SK-N-SH (cell line): Measurements from ENCODE around the gene PHF8.

Experiments
- EZH2phosphoT487 ChIP-seq: fragments of 200-600 bp; sonication (generic); IDR thresholded peaks from 2 replicates; pipeline ENCODE4 v1.6.1; 2017; ENCODE audit warnings: low read depth, mixed run types, mild to moderate bottlenecking, antibody characterized with exemption, moderate library complexity, borderline replicate concordance
- POLR2AphosphoS5 ChIP-seq: IDR thresholded peaks from 2 replicates; pipeline ENCODE4 v1.6.1; 2012; ENCODE audit warnings: low read depth, low read length
- SIN3A ChIP-seq: IDR thresholded peaks from 2 replicates; pipeline ENCODE4 v1.6.1; 2012; ENCODE audit warnings: low read depth, mild to moderate bottlenecking, low read length, moderate library complexity, borderline replicate concordance
- YY1 ChIP-seq: IDR thresholded peaks from 2 replicates; pipeline ENCODE4 v1.4.0; 2012; ENCODE audit warnings: low read depth, mild to moderate bottlenecking
- TF ChIP-seq, protein P1 (sequence below): fragments of 200-600 bp; sonication (generic); IDR thresholded peaks from 2 replicates; pipeline ENCODE4 v1.6.1; 2017; ENCODE audit warnings: antibody characterized with exemption, mild to moderate bottlenecking, moderate library complexity
- TF ChIP-seq, protein P2 (sequence below): fragments of 150-350 bp; IDR thresholded peaks from 2 replicates; pipeline ENCODE4 v1.6.1; 2017; ENCODE audit warnings: antibody characterized with exemption, low read length, low read depth, borderline replicate concordance

DNA sequence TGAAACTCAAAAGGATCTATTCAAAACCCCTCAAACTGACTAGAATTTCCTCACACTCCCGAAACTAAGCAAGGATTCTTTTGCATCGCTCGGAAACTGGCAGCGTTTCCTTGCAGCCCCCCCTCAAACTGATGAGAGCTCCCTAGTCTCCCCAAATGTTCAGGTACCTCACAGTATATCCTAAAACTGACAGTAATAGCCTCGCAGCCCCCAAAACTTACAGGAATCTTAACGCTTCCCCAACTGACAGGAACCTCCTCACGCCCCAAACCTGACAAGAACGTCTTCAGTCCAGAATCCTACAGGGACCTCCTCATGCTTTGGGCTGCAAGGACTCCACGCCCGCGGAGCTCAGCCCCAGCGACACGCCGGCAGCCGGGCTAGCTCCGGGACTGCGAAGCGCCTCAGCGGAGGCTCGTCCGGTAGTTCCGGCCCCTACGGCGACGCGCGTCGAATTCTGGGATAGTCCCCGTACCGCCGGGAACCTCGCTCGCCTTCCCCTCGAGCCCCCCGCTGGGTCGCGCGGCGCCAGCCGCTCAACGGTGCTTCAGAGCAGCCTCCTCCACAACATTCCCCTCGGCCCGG is 640 bp downstream of the PHF8 start:
- TF ChIP-seq EZH2phosphoT487 (no peak), POLR2AphosphoS5 (no peak), YY1 (no peak), SIN3A (no peak)
- TF ChIP-seq, protein P1, sequence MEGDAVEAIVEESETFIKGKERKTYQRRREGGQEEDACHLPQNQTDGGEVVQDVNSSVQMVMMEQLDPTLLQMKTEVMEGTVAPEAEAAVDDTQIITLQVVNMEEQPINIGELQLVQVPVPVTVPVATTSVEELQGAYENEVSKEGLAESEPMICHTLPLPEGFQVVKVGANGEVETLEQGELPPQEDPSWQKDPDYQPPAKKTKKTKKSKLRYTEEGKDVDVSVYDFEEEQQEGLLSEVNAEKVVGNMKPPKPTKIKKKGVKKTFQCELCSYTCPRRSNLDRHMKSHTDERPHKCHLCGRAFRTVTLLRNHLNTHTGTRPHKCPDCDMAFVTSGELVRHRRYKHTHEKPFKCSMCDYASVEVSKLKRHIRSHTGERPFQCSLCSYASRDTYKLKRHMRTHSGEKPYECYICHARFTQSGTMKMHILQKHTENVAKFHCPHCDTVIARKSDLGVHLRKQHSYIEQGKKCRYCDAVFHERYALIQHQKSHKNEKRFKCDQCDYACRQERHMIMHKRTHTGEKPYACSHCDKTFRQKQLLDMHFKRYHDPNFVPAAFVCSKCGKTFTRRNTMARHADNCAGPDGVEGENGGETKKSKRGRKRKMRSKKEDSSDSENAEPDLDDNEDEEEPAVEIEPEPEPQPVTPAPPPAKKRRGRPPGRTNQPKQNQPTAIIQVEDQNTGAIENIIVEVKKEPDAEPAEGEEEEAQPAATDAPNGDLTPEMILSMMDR, result no peak
- TF ChIP-seq, protein P2, sequence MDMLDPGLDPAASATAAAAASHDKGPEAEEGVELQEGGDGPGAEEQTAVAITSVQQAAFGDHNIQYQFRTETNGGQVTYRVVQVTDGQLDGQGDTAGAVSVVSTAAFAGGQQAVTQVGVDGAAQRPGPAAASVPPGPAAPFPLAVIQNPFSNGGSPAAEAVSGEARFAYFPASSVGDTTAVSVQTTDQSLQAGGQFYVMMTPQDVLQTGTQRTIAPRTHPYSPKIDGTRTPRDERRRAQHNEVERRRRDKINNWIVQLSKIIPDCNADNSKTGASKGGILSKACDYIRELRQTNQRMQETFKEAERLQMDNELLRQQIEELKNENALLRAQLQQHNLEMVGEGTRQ, result no peak
